Gastroesophageal sphincter (tissue), 3 donors: Measurements from ENCODE around the gene CCDC187.
"Not testable (repeated sequence)": the region's sequence is repeated elsewhere in the genome, so short reads cannot be mapped to it uniquely, and the experiment has no call there.

Experiments used
- CTCF ChIP-seq, 4 experiments: fragments of 200-600 bp in 2 of 4; fragments of 450-650 bp in 2 of 4; sonication (generic) in 1 of 4; IDR thresholded peaks; one replicate each; pipeline ENCODE4 v1.5.1; 2017 to 2019; ENCODE audit warnings: antibody characterized with exemption in 4 of 4, mild to moderate bottlenecking in 2 of 4, moderate library complexity in 2 of 4
- EP300 ChIP-seq: sonication (generic); formaldehyde crosslinking; IDR thresholded peaks from one replicate; pipeline ENCODE4 v1.6.1; 2017; ENCODE audit warnings: antibody characterized with exemption, mild to moderate bottlenecking
- POLR2A ChIP-seq, 2 donors: fragments of 450-650 bp; IDR thresholded peaks; one replicate each; pipeline ENCODE4 v1.6.1; 2017; ENCODE audit warnings: antibody characterized with exemption in 2 of 2, mild to moderate bottlenecking in 2 of 2, moderate library complexity in 1 of 2
- POLR2AphosphoS5 ChIP-seq: sonication (generic); formaldehyde crosslinking; IDR thresholded peaks from one replicate; pipeline ENCODE4 v1.6.1; 2017; ENCODE audit warnings: antibody characterized with exemption

GRCh38 chr9:136319244-136319643, 15.3 kb upstream of the CCDC187 start:
- not testable (repeated sequence) for TF ChIP-seq CTCF (IDR thresholded peaks at IDR 0.05); EP300; POLR2A (IDR thresholded peaks at IDR 0.05); POLR2AphosphoS5
